Omental fat pad (tissue), 4 donors: Measurements from ENCODE around the gene UBE2D2. TPM values are rescaled to one million over a fixed set of nuclear protein-coding genes. Genes with fewer than 3 reads are reported as not detected.

Experiments used
- ATAC-seq: fragments of 150-250 bp; one replicate; pipeline ENCODE4 v1.9.1; 2016; ENCODE audit warnings: mild to moderate bottlenecking, moderate library complexity; ENCODE audit not compliant: low FRiP score
- DNase-seq: peaks from one replicate; pipeline ENCODE4 v3.0.0-alpha.2; 2019; ENCODE audit warnings: low spot score
- CTCF ChIP-seq, 3 donors: fragments of 450-650 bp; IDR thresholded peaks; one replicate each; pipeline ENCODE4 v1.5.1; 2016 to 2017; ENCODE audit warnings: antibody characterized with exemption in 3 of 3, mild to moderate bottlenecking in 3 of 3, moderate library complexity in 2 of 3
- total RNA-seq, 4 donors: library from RNA; depleted of rRNA; stranded (reverse); fragments of >200 nt; gene quantifications; one replicate each; pipeline ENCODE4 v1.1.0, GENCODE V29; 2016

Gene UBE2D2
- total RNA-seq, 4 donors from 2014 or later = 50.4 to 76.9 (median 70.4) TPM

DNA sequence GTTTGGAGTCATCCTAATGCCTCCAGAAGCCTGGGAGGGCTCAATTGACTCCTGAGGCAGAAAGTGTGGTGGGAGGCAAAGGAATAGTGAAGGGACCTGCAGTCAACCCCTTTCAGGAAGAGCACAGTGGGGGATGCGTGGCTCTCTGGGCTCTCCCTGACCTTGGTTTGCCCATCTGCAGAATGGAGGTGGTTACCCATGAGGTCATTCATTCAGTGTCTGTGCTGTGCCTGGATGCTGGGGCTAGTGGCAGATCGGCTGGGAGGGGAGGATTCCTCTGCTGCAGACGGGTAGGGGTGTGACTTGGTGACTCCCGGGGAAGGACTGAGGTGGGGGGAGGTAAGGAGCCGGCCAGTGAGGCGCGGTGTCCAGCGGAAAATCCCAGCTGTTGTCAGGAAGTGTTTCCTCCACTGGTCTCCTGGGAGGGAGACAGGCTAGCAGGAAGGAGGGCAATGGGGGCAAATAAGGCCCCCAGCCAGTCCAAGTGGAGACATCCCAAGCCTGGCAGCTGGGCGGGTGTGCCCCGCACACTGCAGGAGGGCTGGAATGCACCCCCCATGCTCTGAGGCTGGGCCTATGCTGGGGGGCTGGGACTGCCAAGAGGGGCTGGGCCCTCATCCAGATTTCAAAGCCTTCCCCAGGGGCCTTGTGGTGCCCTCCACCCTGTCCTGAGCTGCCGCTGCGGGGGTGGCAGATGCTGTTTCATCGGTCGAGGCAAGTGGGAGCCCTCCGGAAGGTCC is 98.0 kb downstream of the UBE2D2 start:
- no peak for TF ChIP-seq CTCF (IDR thresholded peaks at IDR 0.05)
- DNase-seq (no peak), ATAC-seq (peak; percentile 8)

DNA sequence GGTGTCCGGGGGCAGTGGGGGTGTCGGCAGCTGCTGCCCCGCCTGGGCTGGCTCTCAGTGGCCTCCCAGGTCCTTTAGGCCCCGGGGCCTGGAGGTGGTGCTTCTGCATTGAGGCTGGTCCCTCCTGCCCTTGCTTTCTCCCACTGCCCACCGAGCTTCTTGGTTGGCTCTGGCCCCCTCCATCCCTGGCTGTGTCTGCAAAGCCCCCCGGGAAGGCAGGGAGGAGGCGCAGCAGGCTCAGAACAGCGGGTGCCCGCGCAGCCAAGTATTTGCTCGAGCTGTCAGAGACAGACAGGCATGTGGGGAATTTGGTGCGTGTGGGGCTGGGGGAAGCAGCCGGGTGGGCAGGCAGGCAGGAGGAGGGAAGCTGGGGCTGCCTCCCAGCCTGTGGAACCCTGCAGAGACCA is 98.6 kb downstream of the UBE2D2 start:
- no peak for ATAC-seq
- TF ChIP-seq CTCF (IDR thresholded peaks at IDR 0.05) = no peak
- no peak for DNase-seq

GRCh38 chr5:139660105-139660922 is 99.2 kb downstream of the UBE2D2 start:
- no peak for ATAC-seq

DNA sequence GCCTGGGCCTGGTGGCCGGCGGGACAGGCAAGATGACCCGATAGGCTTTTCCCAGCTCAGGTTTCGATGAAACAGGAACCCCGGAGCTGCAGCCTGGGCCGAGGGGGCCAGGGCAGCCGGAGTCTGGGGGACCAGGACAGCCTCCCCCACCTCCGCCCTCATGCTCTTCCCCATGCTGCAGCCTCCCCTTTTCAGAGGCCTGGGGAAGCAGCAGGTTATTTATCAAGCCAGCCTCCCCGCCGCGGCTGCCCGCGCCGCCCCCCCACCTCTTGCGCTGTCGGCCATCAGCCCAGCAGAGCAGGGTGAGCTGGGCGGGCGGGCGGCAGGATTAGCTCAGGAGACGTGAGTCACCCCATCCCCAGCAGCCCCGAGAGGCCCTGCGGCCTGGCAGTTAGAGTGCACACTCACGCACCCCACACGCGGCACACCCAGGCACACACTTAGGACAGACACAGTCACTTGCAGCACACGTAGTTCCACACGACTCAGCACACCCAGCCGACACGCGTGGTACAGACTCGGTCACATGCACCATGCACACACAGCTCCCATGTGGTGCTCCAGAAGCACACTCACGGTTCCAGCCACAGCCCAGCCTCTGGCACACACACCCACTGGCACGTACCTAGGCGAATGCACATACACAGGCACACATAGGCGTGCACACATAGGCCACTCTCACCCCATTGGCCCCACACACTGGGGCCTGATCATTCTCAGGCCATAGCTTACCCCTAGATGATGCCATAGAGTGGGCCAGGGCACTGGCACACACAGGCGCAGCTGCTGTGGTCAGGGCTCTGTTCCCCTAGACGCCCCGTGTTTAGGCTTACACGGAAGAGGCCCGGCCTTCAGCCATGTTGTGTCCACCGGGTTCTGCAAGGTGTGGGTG is 100.0 kb downstream of the UBE2D2 start:
- DNase-seq = peak; percentile 78
- no peak for TF ChIP-seq CTCF (IDR thresholded peaks at IDR 0.05)
- peak; percentile 86 for ATAC-seq

More at GRCh38 chr5:139660105-139660922, 99.2 kb downstream of the UBE2D2 start:
- no peak for DNase-seq
- no peak for TF ChIP-seq CTCF (IDR thresholded peaks at IDR 0.05)

DNA sequence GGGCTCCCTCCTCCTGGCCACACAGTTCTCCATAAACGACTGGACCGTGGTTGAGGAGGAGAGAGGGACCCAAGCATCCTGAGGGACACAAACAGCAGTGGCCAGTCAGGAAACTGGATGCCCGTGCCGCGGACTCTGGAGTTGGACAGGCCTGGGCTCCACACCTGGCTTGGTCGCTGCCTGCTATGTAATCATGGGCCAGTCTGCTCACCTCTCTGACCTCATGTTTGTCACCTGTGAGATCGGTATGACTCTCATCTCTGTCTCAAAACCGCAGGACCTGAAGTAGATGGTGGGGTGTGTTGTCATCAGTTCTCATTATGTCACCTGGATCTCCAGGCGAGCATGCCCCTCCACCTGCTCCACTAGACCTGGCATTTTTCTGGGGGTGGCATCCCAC is 101.5 kb downstream of the UBE2D2 start:
- ATAC-seq = no peak

More for the DNA sequence above, 101.5 kb downstream of the UBE2D2 start:
- TF ChIP-seq CTCF (IDR thresholded peaks at IDR 0.05) = no peak
- DNase-seq = no peak
